SKM-1 treated with dmso at 0.1 percent for 144 hours (cell line): ENCODE data around the gene CALY.

Experiments
- DNase-seq: peaks from one replicate; lab custom pipeline; 2025; ENCODE audit not compliant: unreplicated experiment; lab: John Stamatoyannopoulos, UW

Gene CALY

DNA sequence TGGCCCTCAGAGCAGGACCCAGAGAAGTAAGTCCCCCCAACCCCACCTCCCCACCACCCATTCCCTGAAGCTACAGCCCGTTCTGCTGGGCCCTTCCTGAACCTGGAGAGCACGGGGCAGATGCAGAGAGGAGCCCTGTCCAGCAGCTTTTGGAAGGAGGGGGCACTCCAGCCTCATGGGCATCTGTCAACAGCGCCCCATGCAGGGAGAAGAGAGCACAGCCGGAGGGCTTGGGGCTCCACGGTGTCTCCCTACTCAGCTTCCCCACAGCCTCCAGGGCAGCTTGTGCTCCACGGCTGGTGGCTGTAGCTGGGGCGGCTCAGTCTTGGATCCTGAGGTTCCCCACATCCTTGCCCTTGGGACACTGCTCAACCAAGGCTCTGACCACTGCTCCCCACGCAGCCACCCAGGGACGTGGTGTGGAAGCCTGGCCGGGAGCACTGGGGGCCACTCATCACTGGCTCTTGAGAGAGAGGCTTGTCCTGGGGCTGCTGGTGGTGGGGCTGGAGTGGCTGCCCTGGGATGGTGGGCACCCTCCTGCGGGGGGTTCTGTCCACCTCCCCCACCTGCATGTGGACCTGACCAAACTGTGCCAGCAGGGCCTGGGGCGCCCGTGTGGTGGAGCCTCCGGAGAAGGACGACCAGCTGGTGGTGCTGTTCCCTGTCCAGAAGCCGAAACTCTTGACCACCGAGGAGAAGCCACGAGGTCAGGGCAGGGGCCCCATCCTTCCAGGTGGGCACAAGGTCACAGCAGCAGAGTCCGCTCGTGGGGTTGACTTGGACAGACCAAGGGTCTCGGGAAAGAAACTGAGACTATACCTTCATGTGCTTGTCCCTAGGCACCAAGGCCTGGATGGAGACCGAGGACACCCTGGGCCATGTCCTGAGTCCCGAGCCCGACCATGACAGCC, 15.0 kb upstream of the CALY start:
- no peak for DNase-seq

DNA sequence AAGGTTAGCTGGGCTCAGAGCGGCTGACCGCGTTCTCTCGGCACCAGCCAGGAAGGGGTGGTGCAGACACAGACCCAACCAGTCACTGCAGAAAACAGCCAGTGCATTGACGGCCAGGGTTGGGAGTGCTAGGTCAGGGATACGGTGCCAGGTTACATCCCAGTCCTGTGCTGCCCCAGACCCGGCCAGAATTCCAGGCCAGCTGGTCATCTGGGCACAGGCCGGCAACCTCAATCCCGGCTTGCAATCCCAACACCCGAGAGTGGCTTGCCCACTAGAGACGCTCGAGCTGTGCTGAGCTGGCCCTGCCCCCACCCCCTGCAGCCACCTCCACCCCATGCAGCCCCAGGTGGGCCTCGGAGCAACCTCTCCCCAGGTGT, 14.2 kb upstream of the CALY start:
- DNase-seq, result no peak

- DNase-seq, result no peak
Observed at GRCh38 chr10:133350283-133350949, 13.7 kb upstream of the CALY start.

DNA sequence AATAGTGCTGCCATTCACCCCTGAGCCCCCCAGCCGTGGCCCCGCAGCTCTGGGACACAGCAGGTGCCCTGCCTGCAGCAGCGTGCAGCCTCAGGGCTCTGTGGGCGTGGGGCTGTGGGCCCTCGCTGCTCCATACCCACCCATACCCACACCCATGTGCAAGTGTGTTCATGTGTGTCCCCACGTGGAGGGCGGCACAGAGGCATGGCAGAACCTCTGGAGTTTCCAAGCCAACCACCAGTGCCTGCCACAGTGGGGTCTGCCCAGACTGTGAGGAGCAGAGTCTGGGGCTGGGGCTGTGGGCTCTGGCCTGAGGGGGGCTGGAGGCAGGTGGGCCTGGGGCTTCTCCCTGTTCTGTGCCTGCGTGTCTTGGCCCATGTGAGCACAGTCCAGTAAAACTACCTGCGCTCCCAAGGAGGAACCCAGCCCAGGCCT, 12.9 kb upstream of the CALY start:
- DNase-seq, result no peak

DNA sequence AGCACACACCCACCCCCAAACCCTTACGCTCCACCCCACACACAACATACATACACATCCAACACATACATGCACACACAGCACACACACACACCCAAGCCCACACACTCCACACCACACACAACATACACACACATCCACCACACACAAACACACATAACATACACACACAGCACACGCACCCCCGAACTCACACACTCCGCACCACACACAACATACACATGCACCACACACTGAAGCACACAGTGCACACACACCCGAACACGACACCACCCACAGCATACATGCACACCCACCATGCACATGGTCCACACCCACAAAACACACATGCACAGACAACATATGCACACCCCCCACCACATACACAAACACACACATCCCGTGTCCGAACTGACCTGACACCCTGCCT, 12.5 kb upstream of the CALY start:
- no peak for DNase-seq

DNA sequence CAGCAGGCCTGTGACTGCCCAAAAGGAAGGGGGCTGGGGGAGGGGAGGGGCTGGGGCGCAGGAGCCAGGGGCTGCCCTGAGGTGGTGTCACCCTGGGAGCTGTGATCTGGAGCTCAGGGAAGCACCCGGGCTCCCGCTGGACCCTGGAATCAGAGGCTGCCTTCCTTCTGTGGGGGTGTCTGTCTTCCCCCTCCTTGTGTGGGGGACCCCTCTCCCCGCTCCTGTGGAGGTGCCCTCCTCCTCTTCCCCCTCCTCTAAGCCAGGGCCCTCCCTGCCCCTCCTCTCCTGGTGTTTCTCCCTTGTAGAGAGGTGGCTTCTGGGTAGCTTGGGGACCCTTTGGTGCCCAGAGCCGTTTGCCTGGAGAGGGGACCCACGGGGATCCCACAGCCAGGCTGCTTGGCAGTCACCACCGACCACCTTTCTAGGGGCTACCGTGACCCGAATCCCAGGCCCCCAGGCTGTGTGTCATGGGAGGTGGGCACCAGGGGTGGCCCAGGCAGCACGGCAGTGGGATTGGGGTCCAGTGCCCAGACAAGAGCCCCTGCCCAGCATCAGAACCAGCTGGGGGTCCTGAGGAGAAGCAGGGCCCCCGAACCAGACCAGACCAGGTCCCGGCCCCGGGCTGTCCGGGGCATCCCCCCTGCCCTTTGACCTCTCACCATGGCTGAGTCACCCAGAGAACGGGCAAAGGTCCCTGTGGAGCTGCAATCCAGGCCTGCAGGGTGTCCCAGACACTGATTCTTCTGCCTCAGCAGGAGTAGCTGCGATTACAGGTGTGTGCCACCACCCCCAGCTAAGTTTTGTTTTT, 11.2 kb upstream of the CALY start:
- no peak for DNase-seq

DNA sequence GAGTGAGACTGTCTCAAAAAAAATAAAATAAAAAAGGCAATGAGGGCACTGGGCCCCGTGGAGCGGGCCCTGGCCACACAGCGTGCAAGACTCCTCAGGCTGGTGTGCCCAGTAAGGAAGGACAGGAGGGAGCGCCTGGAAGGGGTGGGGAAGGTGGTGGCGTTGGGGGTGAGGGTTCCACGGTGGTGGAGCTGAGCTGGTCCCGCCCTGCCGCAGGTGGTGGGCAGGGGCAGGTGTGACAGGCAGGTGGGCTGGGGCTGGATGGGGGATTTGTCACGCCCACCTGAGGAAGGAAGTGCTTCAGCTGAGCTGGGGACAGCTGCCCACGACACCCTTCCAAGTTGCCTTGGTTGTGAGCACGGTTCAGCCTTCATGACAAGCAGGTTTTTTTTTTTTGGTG, 9.7 kb upstream of the CALY start:
- DNase-seq, result no peak

DNA sequence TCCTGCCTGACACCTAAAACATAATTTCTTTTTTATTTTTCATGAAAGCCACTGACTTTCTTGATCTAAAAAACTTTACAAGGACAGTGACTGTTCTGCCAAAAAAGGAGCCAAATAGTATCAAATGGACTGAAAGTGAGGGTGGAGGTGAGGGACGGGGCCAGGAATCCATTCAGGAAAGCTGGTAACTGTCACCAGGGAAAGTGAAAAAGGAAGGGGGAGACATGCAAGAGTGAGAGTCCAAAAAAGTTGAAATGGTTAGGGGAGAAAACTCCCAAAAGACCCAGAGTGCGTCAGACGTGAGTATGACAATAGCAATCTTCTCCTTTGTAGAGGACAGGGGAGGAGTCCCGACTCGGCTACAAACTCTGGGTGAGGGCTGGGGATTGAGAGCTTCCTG, 7.5 kb upstream of the CALY start:
- DNase-seq, result no peak

GRCh38 chr10:133343558-133343957, 6.9 kb upstream of the CALY start:
- DNase-seq, result no peak

DNA sequence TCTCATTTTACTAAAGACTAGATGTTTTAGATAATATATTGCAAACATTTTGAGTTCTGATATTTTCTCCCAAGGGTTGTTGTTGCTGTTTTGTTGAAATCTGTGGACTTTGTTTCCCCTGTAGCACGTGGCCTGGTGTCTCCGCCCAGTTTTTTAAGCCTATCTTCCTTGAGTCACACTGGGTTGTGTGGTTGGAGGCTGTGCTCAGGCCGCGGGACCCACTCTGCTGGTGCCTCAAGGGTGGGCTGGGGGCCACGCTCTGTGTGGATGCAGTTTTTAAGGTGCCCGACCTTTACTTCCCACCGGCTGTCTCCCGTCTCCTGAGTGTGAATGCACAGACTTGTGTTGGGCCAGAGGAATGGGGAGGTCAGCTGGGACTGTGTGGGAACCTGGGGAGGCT, 6.2 kb upstream of the CALY start:
- DNase-seq, result no peak

- DNase-seq, result no peak
Observed at GRCh38 chr10:133341983-133342382, 5.3 kb upstream of the CALY start.

DNA sequence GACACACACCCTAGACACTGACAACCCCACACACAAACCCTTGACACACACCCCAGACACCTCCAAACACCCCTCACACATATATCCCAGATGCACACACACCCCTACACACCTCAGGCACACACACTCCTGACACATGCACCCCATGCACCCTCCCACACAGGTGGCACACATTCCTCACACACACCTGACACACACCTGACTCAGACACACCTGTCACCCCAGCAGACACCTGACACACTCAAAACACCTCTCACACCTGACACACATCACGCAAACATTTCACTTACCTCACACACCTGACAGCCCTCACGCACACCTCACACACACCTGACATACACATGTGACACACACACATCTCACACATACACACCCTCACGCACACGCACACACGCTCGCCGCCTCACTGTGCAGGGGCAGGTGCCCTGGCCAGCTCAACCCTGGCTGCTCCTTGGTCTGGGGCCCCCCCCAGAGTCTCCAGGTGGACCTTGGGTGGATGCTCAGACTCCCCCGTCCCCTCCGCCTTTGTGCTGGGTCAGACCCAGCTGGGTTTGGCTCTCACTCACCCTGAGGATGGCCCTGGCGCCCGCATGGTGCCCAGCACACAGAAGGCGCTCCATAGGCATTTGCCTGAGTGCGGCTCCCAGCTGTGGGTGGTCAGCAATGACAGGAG, 3.1 kb upstream of the CALY start:
- no peak for DNase-seq

DNA sequence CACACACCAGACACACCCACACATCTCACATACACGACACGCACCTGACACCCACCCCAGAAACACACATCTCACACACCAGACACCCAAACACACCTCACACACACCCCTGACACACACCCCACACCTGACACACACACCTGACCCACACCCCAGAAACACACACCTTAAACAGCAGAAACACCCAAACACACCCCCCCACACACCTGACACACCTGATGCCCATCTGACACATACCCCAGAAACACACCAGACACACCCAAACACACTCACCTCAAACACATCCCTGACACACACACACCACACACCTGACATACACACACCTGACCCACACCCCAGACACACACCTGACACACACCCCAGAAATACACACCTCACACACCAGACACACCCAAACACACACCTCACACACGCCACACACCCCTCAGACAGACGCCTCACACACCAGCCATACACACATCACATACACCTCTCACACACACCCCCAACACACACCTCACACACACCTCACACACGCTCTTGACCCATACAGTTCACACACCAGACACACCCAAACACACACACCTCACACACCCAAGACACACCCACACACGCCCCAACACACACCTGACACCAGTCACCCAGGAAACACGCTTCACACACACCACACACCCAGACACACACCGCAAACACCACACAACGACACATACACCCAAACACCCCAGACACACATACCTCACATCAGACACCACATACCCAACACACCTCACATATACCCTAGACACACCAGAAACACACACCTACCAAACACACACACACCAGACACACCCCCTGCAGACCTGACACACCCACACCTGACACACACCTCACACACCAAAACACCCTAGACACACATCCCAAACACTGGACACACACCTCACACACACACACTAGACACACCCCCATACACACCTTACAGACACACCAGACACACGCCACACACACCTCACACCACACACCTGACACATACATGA, 1.7 kb upstream of the CALY start:
- DNase-seq, result no peak

- DNase-seq, result no peak
Observed at GRCh38 chr10:133337370-133337725, 652 bp upstream of the CALY start.

GRCh38 chr10:133336118-133336576, 549 bp downstream of the CALY start:
- DNase-seq, result no peak

DNA sequence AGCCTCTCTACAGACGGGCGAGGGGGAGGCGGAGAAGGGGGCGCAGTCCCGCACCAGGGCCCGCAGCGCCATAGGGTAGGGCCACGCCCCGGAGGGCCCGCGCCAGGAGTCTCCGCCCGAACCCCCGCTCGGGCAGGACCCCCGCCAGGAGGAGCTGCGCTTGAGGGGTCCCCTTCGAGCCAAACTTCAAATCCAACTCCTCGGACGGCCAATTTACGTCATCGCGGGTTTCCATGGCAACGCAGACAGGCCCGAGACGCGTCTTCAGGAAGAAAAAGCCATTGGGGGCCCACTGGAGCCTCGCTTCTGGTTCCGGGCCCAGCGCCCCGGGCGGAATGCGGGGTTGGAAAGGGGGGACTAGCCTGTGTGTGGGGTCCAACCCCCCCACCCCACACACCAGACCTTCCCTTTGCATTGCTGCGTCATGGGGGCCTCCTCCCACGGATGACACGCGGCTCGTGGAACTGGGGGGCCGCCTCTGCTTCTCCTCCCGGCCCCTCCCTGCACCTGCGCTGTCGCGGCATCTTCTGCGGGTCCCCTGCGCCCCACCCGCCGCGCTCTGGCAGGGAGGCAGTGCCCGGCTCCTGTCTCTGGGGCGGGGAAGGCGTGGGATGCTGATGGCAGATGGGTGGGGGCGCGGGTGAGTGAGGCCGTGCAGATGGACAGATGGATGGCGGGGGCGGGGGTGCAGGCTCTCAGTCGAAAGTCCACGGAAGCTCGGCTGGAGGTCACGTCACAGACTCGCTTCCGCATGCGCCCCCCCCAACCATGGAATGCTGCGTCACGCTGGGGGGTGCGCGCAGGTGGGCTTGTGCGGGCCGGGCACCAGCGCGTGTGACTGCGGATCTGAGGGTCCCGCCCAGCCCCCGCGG, 1.2 kb downstream of the CALY start:
- DNase-seq, result no peak

GRCh38 chr10:133334503-133335245, 2.0 kb downstream of the CALY start:
- no peak for DNase-seq
